Measurements from ENCODE around the gene CACTIN. TPM values are rescaled to one million over a fixed set of nuclear protein-coding genes. Genes with fewer than 3 reads are reported as not detected.
"Not testable (repeated sequence)": the region's sequence is repeated elsewhere in the genome, so short reads cannot be mapped to it uniquely, and the experiment has no call there.

Gene CACTIN
- total RNA-seq, 1 experiment from 2014 or later, result 25.1 TPM

GRCh38 chr19:3648037-3648905 is 21.7 kb upstream of the CACTIN start:
- peaks cover 27% of the 10 kb centered on the region for H3K36me3 Mint-ChIP-seq (ENCODE audit: insufficient read depth, unreplicated experiment)
- TF ChIP-seq CTCF (IDR thresholded peaks at IDR 0.05; ENCODE audit: unreplicated experiment), result no peak

GRCh38 chr19:3647102-3647501 is 20.5 kb upstream of the CACTIN start:
- H3K9me3 Mint-ChIP-seq (ENCODE audit: unreplicated experiment); H3K27me3 Mint-ChIP-seq (ENCODE audit: insufficient read depth, unreplicated experiment); H3K4me3 Mint-ChIP-seq (ENCODE audit: unreplicated experiment); BruUV-seq (replicated peaks); CTCF ChIA-PET; H3K27ac Mint-ChIP-seq (ENCODE audit: low read depth, unreplicated experiment); DNase-seq (ENCODE audit: unreplicated experiment); H3K4me1 Mint-ChIP-seq (ENCODE audit: insufficient read depth, unreplicated experiment); intact Hi-C loops (cut with micrococcal nuclease): not testable (repeated sequence)
- POLR2A ChIA-PET, result interaction anchor here (0.7 kb wide), 1 partner anchor 63 kb away, joined by 4 read pairs; no protein-coding TSS in a partner anchor
- H3K36me3 Mint-ChIP-seq (ENCODE audit: insufficient read depth, unreplicated experiment), result peaks cover 23% of the 10 kb centered on the region

More at GRCh38 chr19:3648037-3648905, 21.7 kb upstream of the CACTIN start:
- H3K4me1 Mint-ChIP-seq (ENCODE audit: insufficient read depth, unreplicated experiment), result no peaks in the 10 kb centered on the region
- ChIA-PET CTCF (interaction anchor here (0.5 to 0.6 kb wide), 2 partner anchors 40 to 60 kb away, joined by 3 to 5 read pairs; no protein-coding TSS in a partner anchor), POLR2A (no interaction called here)
- H3K4me3 Mint-ChIP-seq (ENCODE audit: unreplicated experiment), result no peak overlapping the region
- intact Hi-C loops (cut with micrococcal nuclease), result no loop called here
- DNase-seq (ENCODE audit: unreplicated experiment), result no peak
- H3K27ac Mint-ChIP-seq (ENCODE audit: low read depth, unreplicated experiment), result no peak overlapping the region
- H3K9me3 Mint-ChIP-seq (ENCODE audit: unreplicated experiment), result no peaks in the 10 kb centered on the region
- no peaks in the 10 kb centered on the region for H3K27me3 Mint-ChIP-seq (ENCODE audit: insufficient read depth, unreplicated experiment)
- no TSS peak for BruUV-seq (replicated peaks)

- Mint-ChIP-seq H3K27me3 (ENCODE audit: insufficient read depth, unreplicated experiment) (no peaks in the 10 kb centered on the region), H3K36me3 (ENCODE audit: insufficient read depth, unreplicated experiment) (peaks cover 26% of the 10 kb centered on the region), H3K27ac (ENCODE audit: low read depth, unreplicated experiment) (no peak overlapping the region), H3K4me3 (ENCODE audit: unreplicated experiment) (no peak overlapping the region), H3K4me1 (ENCODE audit: insufficient read depth, unreplicated experiment) (no peaks in the 10 kb centered on the region), H3K9me3 (ENCODE audit: unreplicated experiment) (no peaks in the 10 kb centered on the region)
- ChIA-PET POLR2A (no interaction called here), CTCF (no interaction called here)
- DNase-seq (ENCODE audit: unreplicated experiment), result no peak
- intact Hi-C loops (cut with micrococcal nuclease), result no loop called here
- no peak for TF ChIP-seq CTCF (IDR thresholded peaks at IDR 0.05; ENCODE audit: unreplicated experiment)
- BruUV-seq (replicated peaks), result no TSS peak
Observed at GRCh38 chr19:3646336-3647092, 19.9 kb upstream of the CACTIN start.

GRCh38 chr19:3645726-3646125 is 19.1 kb upstream of the CACTIN start:
- Mint-ChIP-seq H3K4me3 (ENCODE audit: unreplicated experiment) (no peak overlapping the region), H3K4me1 (ENCODE audit: insufficient read depth, unreplicated experiment) (no peaks in the 10 kb centered on the region), H3K27me3 (ENCODE audit: insufficient read depth, unreplicated experiment) (no peaks in the 10 kb centered on the region), H3K27ac (ENCODE audit: low read depth, unreplicated experiment) (no peak overlapping the region), H3K36me3 (ENCODE audit: insufficient read depth, unreplicated experiment) (peaks cover 19% of the 10 kb centered on the region), H3K9me3 (ENCODE audit: unreplicated experiment) (no peaks in the 10 kb centered on the region)
- no peak for DNase-seq (ENCODE audit: unreplicated experiment)
- ChIA-PET POLR2A (no interaction called here), CTCF (no interaction called here)
- no TSS peak for BruUV-seq (replicated peaks)
- intact Hi-C loops (cut with micrococcal nuclease), result no loop called here
- no peak for TF ChIP-seq CTCF (IDR thresholded peaks at IDR 0.05; ENCODE audit: unreplicated experiment)
